H1 (cell line): Measurements from ENCODE around the gene ZBTB18. TPM values are rescaled to one million over a fixed set of nuclear protein-coding genes. Genes with fewer than 3 reads are reported as not detected.

Experiments
- CTCF ChIA-PET: fragments of 300-600 bp; sonication (Branson Sonifier 250); formaldehyde crosslinking; loops from one replicate; lab custom pipeline; 2021; ENCODE audit not compliant: partially characterized antibody; lab: Charles Lee
- POLR2A ChIA-PET: fragments of 300-600 bp; sonication (Branson Sonifier 250); formaldehyde crosslinking; loops from one replicate; lab custom pipeline; 2021; ENCODE audit warnings: inconsistent platforms; ENCODE audit not compliant: partially characterized antibody; lab: Charles Lee
- DNase-seq, 2 experiments: peaks; one replicate each; pipeline versions ENCODE4 v3.0.0 to v3.0.0-alpha.2; 2010 to 2022; ENCODE audit warnings: low spot score in 2 of 2, low read depth in 1 of 2, mixed read lengths in 1 of 2
- FAIRE-seq: peaks from 2 replicates; lab custom pipeline; 2011; peaks lifted over from hg19 to GRCh38; lab: Jason Lieb, UNC
- H2AFZ ChIP-seq: 2 replicates; pipeline ENCODE4 v1.8.1; 2012; ENCODE audit warnings: low read length, inconsistent platforms
- H2AK5ac ChIP-seq: 2 replicates; pipeline ENCODE4 v1.6.1; 2013; ENCODE audit warnings: low read depth, low read length
- H2BK120ac ChIP-seq: replicated peaks from 2 replicates; pipeline ENCODE3; 2013; ENCODE audit warnings: low read depth, low read length, inconsistent platforms
- H2BK12ac ChIP-seq: 2 replicates; pipeline ENCODE4 v1.6.1; 2013; ENCODE audit warnings: low read depth, low read length
- H2BK15ac ChIP-seq: 2 replicates; pipeline ENCODE4 v1.6.1; 2013; ENCODE audit warnings: low read length
- H2BK20ac ChIP-seq: 2 replicates; pipeline ENCODE4 v1.6.1; 2013; ENCODE audit warnings: low read length
- H2BK5ac ChIP-seq: 2 replicates; pipeline ENCODE4 v1.6.1; 2013; ENCODE audit warnings: low read depth, low read length
- H3K14ac ChIP-seq: 2 replicates; pipeline ENCODE4 v1.6.1; 2013; ENCODE audit warnings: inconsistent platforms; ENCODE audit not compliant: insufficient read length
- H3K18ac ChIP-seq: 2 replicates; pipeline ENCODE4 v1.6.1; 2013; ENCODE audit warnings: low read length; ENCODE audit errors: extremely low read depth
- H3K23ac ChIP-seq: 2 replicates; pipeline ENCODE4 v1.6.1; 2013; ENCODE audit warnings: inconsistent platforms; ENCODE audit not compliant: insufficient read length
- H3K23me2 ChIP-seq: 2 replicates; pipeline ENCODE4 v1.6.1; 2013; ENCODE audit warnings: low read depth, low read length
- H3K27ac ChIP-seq: 2 replicates; pipeline ENCODE4 v1.6.1; 2011; ENCODE audit warnings: low read depth, low read length, inconsistent platforms
- H3K27me3 ChIP-seq, 4 experiments: replicated peaks in 1 of 4; 1 replicate in 1 of 4; 2 replicates in 3 of 4; pipeline versions ENCODE4 v1.6.1 to v1.8.1; 2011 to 2013; ENCODE audit warnings: low read length in 3 of 4, mild to moderate bottlenecking in 3 of 4, inconsistent platforms in 2 of 4, mixed read lengths in 2 of 4, moderate library complexity in 1 of 4; ENCODE audit not compliant: control insufficient read depth in 3 of 4, insufficient read depth in 3 of 4; ENCODE audit errors: extremely low read depth in 1 of 4
- H3K36me3 ChIP-seq, 4 experiments: 2 replicates each; pipeline versions ENCODE4 v1.6.1 to v1.8.1; 2011 to 2013; ENCODE audit warnings: mild to moderate bottlenecking in 4 of 4, low read length in 3 of 4, moderate library complexity in 2 of 4, control low read depth in 1 of 4, inconsistent platforms in 1 of 4; ENCODE audit not compliant: insufficient read depth in 4 of 4, control insufficient read depth in 2 of 4
- H3K4ac ChIP-seq: replicated peaks from 2 replicates; pipeline ENCODE3; 2013; ENCODE audit warnings: low read length, low read depth, mixed read lengths, inconsistent platforms; ENCODE audit not compliant: insufficient read length
- H3K4me1 ChIP-seq, 4 experiments: replicated peaks in 1 of 4; 1 replicate in 1 of 4; 2 replicates in 3 of 4; pipeline versions ENCODE4 v1.6.1 to v1.8.1; 2011 to 2013; ENCODE audit warnings: low read length in 3 of 4, inconsistent platforms in 2 of 4, mixed read lengths in 1 of 4; ENCODE audit not compliant: insufficient read depth in 4 of 4, control insufficient read depth in 3 of 4
- H3K4me2 ChIP-seq, 2 experiments: 2 replicates each; pipeline versions ENCODE4 v1.6.1 to v1.8.1; 2011 to 2013; ENCODE audit warnings: low read depth in 2 of 2, low read length in 2 of 2, control low read depth in 1 of 2, inconsistent platforms in 1 of 2, mild to moderate bottlenecking in 1 of 2; ENCODE audit not compliant: insufficient read depth in 1 of 2
- H3K4me3 ChIP-seq, 4 experiments: fragments of 200-600, 300-600 bp in 1 of 4; sonication (generic), shearing (Covaris generic), sonication (Bioruptor Twin) in 1 of 4; 2 replicates each; pipeline versions ENCODE4 v1.5.1 to v1.8.1; 2011 to 2016; ENCODE audit warnings: low read length in 4 of 4, low read depth in 3 of 4, control low read depth in 2 of 4, inconsistent platforms in 2 of 4, mild to moderate bottlenecking in 2 of 4, mixed read lengths in 1 of 4, moderate library complexity in 1 of 4; ENCODE audit not compliant: insufficient read depth in 2 of 4; ENCODE audit errors: extremely low read depth in 1 of 4
- H3K56ac ChIP-seq: replicated peaks from 2 replicates; pipeline ENCODE3; 2013; ENCODE audit warnings: low read depth, mild to moderate bottlenecking, mixed read lengths, low read length, inconsistent platforms; ENCODE audit not compliant: insufficient read length
- H3K79me1 ChIP-seq: 2 replicates; pipeline ENCODE4 v1.6.1; 2013; ENCODE audit warnings: low read depth, low read length, control low read depth
- H3K79me2 ChIP-seq, 2 experiments: 2 replicates each; pipeline versions ENCODE4 v1.6.1 to v1.8.1; 2012 to 2013; ENCODE audit warnings: low read length in 2 of 2, mild to moderate bottlenecking in 2 of 2, inconsistent platforms in 1 of 2; ENCODE audit not compliant: insufficient read depth in 2 of 2, control insufficient read depth in 1 of 2
- H3K9ac ChIP-seq, 4 experiments: replicated peaks in 1 of 4; 1 replicate in 1 of 4; 2 replicates in 3 of 4; pipeline versions ENCODE4 v1.6.1 to v1.8.1; 2011 to 2013; ENCODE audit warnings: low read depth in 3 of 4, low read length in 3 of 4, control low read depth in 2 of 4, mild to moderate bottlenecking in 2 of 4, moderate library complexity in 2 of 4, inconsistent platforms in 1 of 4; ENCODE audit errors: extremely low read depth in 1 of 4
- H3K9me3 ChIP-seq, 2 experiments: 2 replicates each; pipeline versions ENCODE4 v1.6.1 to v1.8.1; 2012 to 2013; ENCODE audit warnings: mild to moderate bottlenecking in 2 of 2, moderate library complexity in 2 of 2, control low read depth in 1 of 2, inconsistent platforms in 1 of 2, low read depth in 1 of 2, low read length in 1 of 2, mixed read lengths in 1 of 2; ENCODE audit not compliant: insufficient read depth in 2 of 2
- H4K20me1 ChIP-seq, 2 experiments: replicated peaks in 1 of 2; 2 replicates each; pipeline versions ENCODE3 to v1.8.1; 2011 to 2013; ENCODE audit warnings: inconsistent platforms in 2 of 2, low read length in 2 of 2, mild to moderate bottlenecking in 1 of 2; ENCODE audit not compliant: insufficient read depth in 2 of 2, control insufficient read depth in 1 of 2
- H4K5ac ChIP-seq: 2 replicates; pipeline ENCODE4 v1.6.1; 2013; ENCODE audit warnings: low read length, low read depth, mixed read lengths, inconsistent platforms; ENCODE audit not compliant: insufficient read length
- H4K8ac ChIP-seq: 2 replicates; pipeline ENCODE4 v1.8.0; 2013; ENCODE audit warnings: mild to moderate bottlenecking, moderate library complexity, low read length, inconsistent platforms; ENCODE audit not compliant: insufficient read depth; ENCODE audit errors: extremely low read depth
- H4K91ac ChIP-seq: replicated peaks from 2 replicates; pipeline ENCODE3; 2013; ENCODE audit warnings: low read length, mixed read lengths, inconsistent platforms; ENCODE audit not compliant: insufficient read length
- ASH2L ChIP-seq: fragments of 200-600, 300-600 bp; sonication (generic); IDR thresholded peaks from one replicate; pipeline ENCODE4 v1.7.1; 2017; ENCODE audit warnings: low read length
- BCL11A ChIP-seq, 2 experiments: IDR thresholded peaks; one replicate each; pipeline ENCODE4 v1.6.1; 2011; ENCODE audit warnings: low read depth in 2 of 2, low read length in 2 of 2, mild to moderate bottlenecking in 2 of 2
- CHD2 ChIP-seq: IDR thresholded peaks from 2 replicates; pipeline ENCODE4 v1.6.1; 2012; ENCODE audit warnings: low read length, improper control_type of control experiment
- JUND ChIP-seq: IDR thresholded peaks from 2 replicates; pipeline ENCODE4 v1.6.1; 2011; ENCODE audit warnings: mild to moderate bottlenecking, improper control_type of control experiment, low read length
- KDM4A ChIP-seq: IDR thresholded peaks from one replicate; pipeline ENCODE4 v1.7.1; 2012; ENCODE audit warnings: low read depth, mild to moderate bottlenecking, moderate library complexity, low read length, inconsistent platforms; ENCODE audit not compliant: severe bottlenecking
- KDM5A ChIP-seq: fragments of 200-600 bp; IDR thresholded peaks from 2 replicates; pipeline ENCODE4 v1.7.1; 2012; ENCODE audit warnings: mild to moderate bottlenecking, low read length, inconsistent platforms, mixed read lengths
- MAFK ChIP-seq: IDR thresholded peaks from 2 replicates; pipeline ENCODE4 v1.6.1; 2012; ENCODE audit warnings: low read depth, mild to moderate bottlenecking, improper control_type of control experiment, low read length
- NANOG ChIP-seq: IDR thresholded peaks from 2 replicates; pipeline ENCODE4 v1.6.1; 2011; ENCODE audit warnings: low read length, low read depth, mild to moderate bottlenecking, inconsistent platforms; ENCODE audit not compliant: insufficient read depth, poor library complexity, severe bottlenecking
- POLR2AphosphoS5 ChIP-seq: IDR thresholded peaks from 2 replicates; pipeline ENCODE4 v1.6.1; 2011; ENCODE audit warnings: low read depth, low read length
- RAD21 ChIP-seq, 2 experiments: IDR thresholded peaks in 1 of 2; conservative IDR thresholded peaks in 1 of 2; 2 replicates each; pipeline ENCODE4 v1.6.1; 2011; ENCODE audit warnings: low read depth in 2 of 2, low read length in 2 of 2, improper control_type of control experiment in 1 of 2, inconsistent platforms in 1 of 2, mild to moderate bottlenecking in 1 of 2, moderate library complexity in 1 of 2
- SRF ChIP-seq: IDR thresholded peaks from 2 replicates; pipeline ENCODE4 v1.6.1; 2011; ENCODE audit warnings: mild to moderate bottlenecking, low read depth, low read length, moderate library complexity
- ZNF274 ChIP-seq: IDR thresholded peaks from 2 replicates; pipeline ENCODE4 v1.7.0; 2012; ENCODE audit warnings: low read length, borderline replicate concordance; ENCODE audit errors: extremely low read depth
- WGBS, 2 experiments: shearing (Covaris generic) in 1 of 2; methylation state at CpG; one replicate each; pipeline versions ENCODE4 v1.1.6 to v1.1.7; 2013 to 2015; ENCODE audit warnings: low lambda C conversion rate in 2 of 2, mixed read lengths in 2 of 2, inconsistent platforms in 1 of 2, low coverage in 1 of 2, missing lambda C conversion rate in 1 of 2; ENCODE audit not compliant: insufficient replicate concordance in 2 of 2, insufficient coverage in 1 of 2, insufficient read length in 1 of 2; ENCODE audit errors: extremely low coverage in 1 of 2, missing lambda C conversion rate in 1 of 2; 5-methylcytosine and 5-hydroxymethylcytosine counted together
- polyA plus RNA-seq, 7 experiments: library from polyadenylated mRNA; depleted of rRNA in 3 of 7; stranded (reverse) in 5 of 7; unstranded in 2 of 7; fragments of >200 nt in 5 of 7; fragments of 200-250 nt in 2 of 7; gene quantifications; 1 replicate in 5 of 7; 2 replicates in 1 of 7; 4 replicates in 1 of 7; pipeline versions ENCODE4 v1.2.1 to v1.2.3, GENCODE V29; 2011 to 2013; ENCODE audit warnings: missing spikeins in 2 of 7, mixed read lengths in 2 of 7
- total RNA-seq: library from RNA; stranded (reverse); fragmentation: NEBNext Ultra II Directional; extraction: Animal tissue kit (Norgen Biotek cat#: 25700); gene quantifications from 2 replicates; pipeline ENCODE4 v1.2.1, GENCODE V29; 2021
- TF ChIP-seq, protein P1 (sequence below): IDR thresholded peaks from 2 replicates; pipeline ENCODE4 v1.6.1; 2011; ENCODE audit warnings: low read depth, mild to moderate bottlenecking, low read length; ENCODE audit not compliant: insufficient read depth
- TF ChIP-seq, protein P2 (sequence below): IDR thresholded peaks from 2 replicates; pipeline ENCODE4 v1.6.1; 2012; ENCODE audit warnings: inconsistent platforms

ZBTB18 gene
- total and polyA plus RNA-seq, 2 of the 8 experiments (the other 6 are each of a cell fraction or from before 2014, with no cell fraction given): 8.5 to 14.4 TPM

DNA sequence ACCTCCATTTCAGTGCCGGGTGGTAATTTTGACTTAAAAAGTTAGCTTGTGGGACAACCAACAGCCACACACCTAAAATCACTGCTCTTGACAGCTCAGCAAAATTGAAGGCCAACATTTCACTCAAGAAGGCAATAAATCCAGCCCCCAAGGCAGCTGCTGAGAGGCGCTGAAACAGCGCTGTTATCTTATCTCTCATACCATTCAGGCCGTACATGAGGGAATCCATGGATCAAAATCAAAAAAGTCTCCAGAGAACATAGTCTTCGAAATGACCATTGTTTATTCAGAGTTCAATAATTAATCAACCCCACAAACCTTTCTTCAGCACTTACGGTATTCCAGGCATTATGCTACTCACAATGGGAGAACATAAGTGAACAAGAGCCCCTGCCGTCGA, 38.5 kb downstream of the ZBTB18 start:
- H4K5ac ChIP-seq: no peak overlapping the region
- no peak overlapping the region for H2BK5ac ChIP-seq
- no peak overlapping the region for H3K18ac ChIP-seq
- WGBS, 2 experiments: 92% methylated on average over 8 of the region's 8 CpGs; no CpG with 5 or more reads in 1 of the 2 experiments
- no peak overlapping the region for H2BK20ac ChIP-seq
- H3K4me1 ChIP-seq: no peaks in the 10 kb centered on the region
- no peak overlapping the region for H3K14ac ChIP-seq
- H3K4ac ChIP-seq: no peak overlapping the region
- no peak for DNase-seq
- H3K9me3 ChIP-seq: no peaks in the 10 kb centered on the region; a peak in 1 of 4 replicates
- FAIRE-seq: no peak
- ChIA-PET CTCF (interaction anchor here (1.0 to 3.0 kb wide), 4 partner anchors 10 to 332 kb away, joined by 3 to 11 read pairs (median 4); no protein-coding TSS in a partner anchor), POLR2A (no interaction called here)
- H3K36me3 ChIP-seq: no peaks in the 10 kb centered on the region
- H3K79me1 ChIP-seq: no peaks in the 10 kb centered on the region
- H3K27me3 ChIP-seq: no peaks in the 10 kb centered on the region
- no peak overlapping the region for H4K91ac ChIP-seq
- no peak overlapping the region for H3K56ac ChIP-seq
- H3K23ac ChIP-seq: no peak overlapping the region
- H3K9ac ChIP-seq: no peak overlapping the region
- no peak overlapping the region for H3K4me3 ChIP-seq
- no peak overlapping the region for H3K4me2 ChIP-seq
- H2BK12ac ChIP-seq: no peak overlapping the region
- no peak overlapping the region for H4K8ac ChIP-seq
- H2BK120ac ChIP-seq: no peak overlapping the region
- no peak overlapping the region for H2AFZ ChIP-seq
- no peaks in the 10 kb centered on the region; the same call in 1 of the 2 replicates for H3K23me2 ChIP-seq
- no peaks in the 10 kb centered on the region for H4K20me1 ChIP-seq
- no peak overlapping the region for H2BK15ac ChIP-seq
- H2AK5ac ChIP-seq: no peak overlapping the region
- H3K27ac ChIP-seq: no peak overlapping the region
- H3K79me2 ChIP-seq: no peaks in the 10 kb centered on the region
- no peak for TF ChIP-seq SRF
- TF ChIP-seq CHD2: no peak
- TF ChIP-seq BCL11A (IDR thresholded peaks at IDR 0.05; ENCODE audit: low read depth in 2 of 2, low read length in 2 of 2): no peak
- TF ChIP-seq MAFK: no peak
- TF ChIP-seq NANOG: no peak
- no peak for TF ChIP-seq JUND
- TF ChIP-seq, protein P1, sequence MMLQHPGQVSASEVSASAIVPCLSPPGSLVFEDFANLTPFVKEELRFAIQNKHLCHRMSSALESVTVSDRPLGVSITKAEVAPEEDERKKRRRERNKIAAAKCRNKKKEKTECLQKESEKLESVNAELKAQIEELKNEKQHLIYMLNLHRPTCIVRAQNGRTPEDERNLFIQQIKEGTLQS: no peak
- no peak for TF ChIP-seq KDM5A
- no peak for TF ChIP-seq POLR2AphosphoS5
- TF ChIP-seq ASH2L: no peak
- no peak for TF ChIP-seq RAD21 (IDR thresholded peaks at IDR 0.05 in 1 of 2, conservative IDR thresholded peaks at IDR 0.05 in 1 of 2; ENCODE audit: low read depth in 2 of 2, low read length in 2 of 2)
- TF ChIP-seq, protein P2, sequence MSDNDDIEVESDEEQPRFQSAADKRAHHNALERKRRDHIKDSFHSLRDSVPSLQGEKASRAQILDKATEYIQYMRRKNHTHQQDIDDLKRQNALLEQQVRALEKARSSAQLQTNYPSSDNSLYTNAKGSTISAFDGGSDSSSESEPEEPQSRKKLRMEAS: no peak
- TF ChIP-seq KDM4A: no peak
- TF ChIP-seq ZNF274: no peak
